ENCODE measurements around the gene KCNQ4. TPM values are rescaled to one million over a fixed set of nuclear protein-coding genes. Genes with fewer than 3 reads are reported as not detected.

Gene KCNQ4
- total and polyA plus RNA-seq, 3 donors from 2014 or later: 1.4 to 2.4 (median 2.3) TPM

DNA sequence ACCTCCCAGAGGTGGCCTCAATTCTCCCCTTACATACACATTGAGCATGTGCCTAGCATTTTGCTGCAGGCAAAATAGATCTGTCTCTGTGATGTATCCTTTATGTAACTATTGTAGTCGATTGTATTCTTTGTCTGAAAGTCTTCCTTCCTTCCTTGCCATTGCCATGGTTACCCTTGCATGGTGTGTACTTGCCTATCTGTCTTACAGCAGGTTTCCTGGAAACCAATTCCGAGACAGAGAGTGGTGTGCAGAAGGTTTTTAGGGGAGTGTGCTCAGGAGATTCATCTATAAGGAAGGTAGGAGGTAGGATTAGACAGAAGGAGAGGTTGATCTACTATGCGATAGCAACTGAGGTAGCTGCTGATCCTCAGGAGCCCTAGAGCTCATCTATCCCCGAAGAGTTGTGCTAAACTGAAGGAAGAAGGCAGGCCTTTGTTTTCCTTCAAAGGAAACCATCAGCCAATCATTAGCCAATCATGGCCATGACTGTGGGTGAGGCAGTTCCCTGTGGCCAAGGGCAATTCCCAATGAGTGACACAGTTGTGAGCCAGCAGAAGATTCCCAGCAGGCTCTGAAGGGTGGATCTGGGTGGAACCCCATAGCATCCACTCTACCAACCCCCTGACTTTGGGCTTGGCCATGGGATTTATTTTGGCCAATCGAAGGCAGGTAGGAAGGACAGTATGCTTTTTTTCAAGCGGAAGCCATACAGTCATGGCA, 63.6 kb downstream of the KCNQ4 start:
- Histone ChIP-seq H3K4me1 (peaks cover 3% of the 10 kb centered on the region), H3K27me3 (no peaks in the 10 kb centered on the region), H3K4me3 (no peak overlapping the region), H3K9me3 (no peaks in the 10 kb centered on the region), H3K36me3 (ENCODE audit: low read depth, missing control alignments) (no peaks in the 10 kb centered on the region), H3K27ac (no peak overlapping the region)
- TF ChIP-seq POLR2A (IDR thresholded peaks at IDR 0.05): no peak
- TF ChIP-seq, protein P1, sequence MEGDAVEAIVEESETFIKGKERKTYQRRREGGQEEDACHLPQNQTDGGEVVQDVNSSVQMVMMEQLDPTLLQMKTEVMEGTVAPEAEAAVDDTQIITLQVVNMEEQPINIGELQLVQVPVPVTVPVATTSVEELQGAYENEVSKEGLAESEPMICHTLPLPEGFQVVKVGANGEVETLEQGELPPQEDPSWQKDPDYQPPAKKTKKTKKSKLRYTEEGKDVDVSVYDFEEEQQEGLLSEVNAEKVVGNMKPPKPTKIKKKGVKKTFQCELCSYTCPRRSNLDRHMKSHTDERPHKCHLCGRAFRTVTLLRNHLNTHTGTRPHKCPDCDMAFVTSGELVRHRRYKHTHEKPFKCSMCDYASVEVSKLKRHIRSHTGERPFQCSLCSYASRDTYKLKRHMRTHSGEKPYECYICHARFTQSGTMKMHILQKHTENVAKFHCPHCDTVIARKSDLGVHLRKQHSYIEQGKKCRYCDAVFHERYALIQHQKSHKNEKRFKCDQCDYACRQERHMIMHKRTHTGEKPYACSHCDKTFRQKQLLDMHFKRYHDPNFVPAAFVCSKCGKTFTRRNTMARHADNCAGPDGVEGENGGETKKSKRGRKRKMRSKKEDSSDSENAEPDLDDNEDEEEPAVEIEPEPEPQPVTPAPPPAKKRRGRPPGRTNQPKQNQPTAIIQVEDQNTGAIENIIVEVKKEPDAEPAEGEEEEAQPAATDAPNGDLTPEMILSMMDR (IDR thresholded peaks at IDR 0.05): no peak
- intact Hi-C loops (cut with DNase I; ENCODE audit: low total_unique reads): loop anchor here (5.0 to 10.0 kb wide), 2 partner anchors 72 to 105 kb away; no protein-coding TSS in a partner anchor
- DNase-seq: no peak
- 81% methylated on average over 6 of the region's 6 CpGs for WGBS, 2 donors

- peak; percentile 76 for DNase-seq
- WGBS, 2 donors: 52 to 58% methylated on average over 6 of the region's 6 CpGs
- intact Hi-C loops (cut with DNase I; ENCODE audit: low total_unique reads): loop anchor here (5.0 to 10.0 kb wide), 2 partner anchors 74 to 104 kb away; no protein-coding TSS in a partner anchor
- Histone ChIP-seq H3K27me3 (no peaks in the 10 kb centered on the region), H3K4me3 (no peak overlapping the region), H3K4me1 (peaks cover 3% of the 10 kb centered on the region), H3K27ac (no peak overlapping the region), H3K9me3 (no peaks in the 10 kb centered on the region), H3K36me3 (ENCODE audit: low read depth, missing control alignments) (no peaks in the 10 kb centered on the region)
- TF ChIP-seq, protein P1 (IDR thresholded peaks at IDR 0.05): peak; percentile 75 to 89 (median 84)
- TF ChIP-seq POLR2A (IDR thresholded peaks at IDR 0.05): no peak
Measured at GRCh38 chr1:40848530-40849189, 65.1 kb downstream of the KCNQ4 start.

GRCh38 chr1:40849801-40850592, 66.4 kb downstream of the KCNQ4 start:
- Histone ChIP-seq H3K4me3 (no peak overlapping the region), H3K27ac (no peak overlapping the region), H3K4me1 (peaks cover 3% of the 10 kb centered on the region), H3K9me3 (no peaks in the 10 kb centered on the region), H3K27me3 (no peaks in the 10 kb centered on the region), H3K36me3 (ENCODE audit: low read depth, missing control alignments) (no peaks in the 10 kb centered on the region)
- intact Hi-C loops (cut with DNase I; ENCODE audit: low total_unique reads): loop anchor here (5.0 to 10.0 kb wide), 2 partner anchors 75 to 102 kb away; no protein-coding TSS in a partner anchor
- TF ChIP-seq POLR2A (IDR thresholded peaks at IDR 0.05): no peak
- TF ChIP-seq, protein P1 (IDR thresholded peaks at IDR 0.05): peak; percentile 70 to 94 (median 88)
- 40 to 45% methylated on average over 12 of the region's 12 CpGs for WGBS, 2 donors
- peak; percentile 83 for DNase-seq

DNA sequence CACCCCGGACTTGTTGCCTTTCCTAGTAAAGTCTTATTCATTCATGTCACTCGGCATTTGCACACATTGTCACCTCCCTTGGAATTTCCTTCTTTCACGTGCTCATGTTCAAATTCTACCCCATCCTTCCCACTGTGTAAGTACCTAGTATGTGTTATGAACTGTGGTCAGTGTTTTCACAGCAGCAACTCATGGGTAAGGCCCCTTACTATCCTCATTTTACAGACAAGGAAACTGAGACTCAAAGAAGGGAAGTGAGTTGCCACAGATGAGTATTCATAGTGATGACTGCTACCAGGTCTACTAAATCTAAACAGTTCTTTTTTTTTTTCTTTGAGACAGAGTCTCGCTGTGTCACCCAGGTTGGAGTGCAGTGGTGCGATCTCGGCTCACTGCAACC, 68.1 kb downstream of the KCNQ4 start:
- no peak for TF ChIP-seq POLR2A (IDR thresholded peaks at IDR 0.05)
- TF ChIP-seq, protein P1 (IDR thresholded peaks at IDR 0.05): no peak
- DNase-seq: no peak
- H3K4me3 ChIP-seq: no peak overlapping the region
- no peaks in the 10 kb centered on the region for H3K27me3 ChIP-seq
- H3K9me3 ChIP-seq: no peaks in the 10 kb centered on the region
- H3K4me1 ChIP-seq: peaks cover 3% of the 10 kb centered on the region
- no peak overlapping the region for H3K27ac ChIP-seq
- intact Hi-C loops (cut with DNase I; ENCODE audit: low total_unique reads): no loop called here
- no peaks in the 10 kb centered on the region for H3K36me3 ChIP-seq (ENCODE audit: low read depth, missing control alignments)
- 81 to 99% methylated on average over 6 of the region's 6 CpGs for WGBS, 2 donors
